Spleen (tissue), 7 donors: Measurements from ENCODE around the gene RTCA.

Source experiments
- POLR2AphosphoS5 ChIP-seq, 3 donors: sonication (generic); formaldehyde crosslinking; IDR thresholded peaks; one replicate each; pipeline ENCODE4 v1.5.1; 2017; ENCODE audit warnings: antibody characterized with exemption in 3 of 3
- TF ChIP-seq, protein P1 (sequence below), 11 experiments: fragments of 200-600 bp in 7 of 11; fragments of 450-650 bp in 4 of 11; sonication (generic) in 4 of 11; IDR thresholded peaks in 8 of 11; conservative IDR thresholded peaks in 3 of 11; 1 replicate in 7 of 11; 2 replicates in 4 of 11; pipeline versions ENCODE4 v1.4.0 to v1.8.0; 2016 to 2021; ENCODE audit warnings: antibody characterized with exemption in 11 of 11, inconsistent platforms in 4 of 11, mild to moderate bottlenecking in 1 of 11
- donor health status: DM: no; HTN: no; CAD: no; lungs with moderate emphysema.
- donor health status: DM: no; HTN: no; CAD: no.
- donor health status: DM: no; HTN: no; CAD: no.

DNA sequence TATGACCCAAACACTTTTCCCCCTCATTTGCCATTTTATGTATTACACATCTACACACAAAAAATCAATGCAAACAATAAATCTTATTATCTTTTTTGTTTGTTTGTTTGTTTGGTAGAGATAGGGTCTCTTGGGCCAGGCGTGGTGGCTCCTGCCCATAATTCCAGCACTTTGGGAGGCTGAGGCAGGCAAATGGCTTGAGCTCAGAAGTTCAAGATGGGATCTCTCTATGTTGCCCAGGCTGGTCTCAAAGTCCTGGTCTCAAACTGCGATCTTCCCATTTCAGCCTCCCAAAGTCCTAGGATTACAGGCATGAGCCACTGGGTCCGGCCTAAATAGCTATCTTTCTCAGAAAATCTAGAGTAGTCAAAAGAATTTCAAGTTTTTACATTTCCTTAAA lies 15.2 kb upstream of the RTCA start:
- no peak for TF ChIP-seq POLR2AphosphoS5 (IDR thresholded peaks at IDR 0.05)
- TF ChIP-seq, protein P1, sequence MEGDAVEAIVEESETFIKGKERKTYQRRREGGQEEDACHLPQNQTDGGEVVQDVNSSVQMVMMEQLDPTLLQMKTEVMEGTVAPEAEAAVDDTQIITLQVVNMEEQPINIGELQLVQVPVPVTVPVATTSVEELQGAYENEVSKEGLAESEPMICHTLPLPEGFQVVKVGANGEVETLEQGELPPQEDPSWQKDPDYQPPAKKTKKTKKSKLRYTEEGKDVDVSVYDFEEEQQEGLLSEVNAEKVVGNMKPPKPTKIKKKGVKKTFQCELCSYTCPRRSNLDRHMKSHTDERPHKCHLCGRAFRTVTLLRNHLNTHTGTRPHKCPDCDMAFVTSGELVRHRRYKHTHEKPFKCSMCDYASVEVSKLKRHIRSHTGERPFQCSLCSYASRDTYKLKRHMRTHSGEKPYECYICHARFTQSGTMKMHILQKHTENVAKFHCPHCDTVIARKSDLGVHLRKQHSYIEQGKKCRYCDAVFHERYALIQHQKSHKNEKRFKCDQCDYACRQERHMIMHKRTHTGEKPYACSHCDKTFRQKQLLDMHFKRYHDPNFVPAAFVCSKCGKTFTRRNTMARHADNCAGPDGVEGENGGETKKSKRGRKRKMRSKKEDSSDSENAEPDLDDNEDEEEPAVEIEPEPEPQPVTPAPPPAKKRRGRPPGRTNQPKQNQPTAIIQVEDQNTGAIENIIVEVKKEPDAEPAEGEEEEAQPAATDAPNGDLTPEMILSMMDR (IDR thresholded peaks at IDR 0.05 in 8 of 11, conservative IDR thresholded peaks at IDR 0.05 in 3 of 11): no peak
